Measurements from ENCODE around the gene CTNNA1.

Gene CTNNA1

GRCh38 chr5:138949223-138949574 lies 196.0 kb downstream of the CTNNA1 start:
- DNase-seq (ENCODE audit: low read depth): no peak

- DNase-seq (ENCODE audit: low read depth): no peak
These were observed 196.8 kb downstream of the CTNNA1 start for GRCh38 chr5:138949988-138950387.

GRCh38 chr5:138950421-138951031 lies 197.3 kb downstream of the CTNNA1 start:
- DNase-seq (ENCODE audit: low read depth): no peak

- DNase-seq (ENCODE audit: low read depth): no peak
These were observed 198.1 kb downstream of the CTNNA1 start for GRCh38 chr5:138951091-138951985.

DNA sequence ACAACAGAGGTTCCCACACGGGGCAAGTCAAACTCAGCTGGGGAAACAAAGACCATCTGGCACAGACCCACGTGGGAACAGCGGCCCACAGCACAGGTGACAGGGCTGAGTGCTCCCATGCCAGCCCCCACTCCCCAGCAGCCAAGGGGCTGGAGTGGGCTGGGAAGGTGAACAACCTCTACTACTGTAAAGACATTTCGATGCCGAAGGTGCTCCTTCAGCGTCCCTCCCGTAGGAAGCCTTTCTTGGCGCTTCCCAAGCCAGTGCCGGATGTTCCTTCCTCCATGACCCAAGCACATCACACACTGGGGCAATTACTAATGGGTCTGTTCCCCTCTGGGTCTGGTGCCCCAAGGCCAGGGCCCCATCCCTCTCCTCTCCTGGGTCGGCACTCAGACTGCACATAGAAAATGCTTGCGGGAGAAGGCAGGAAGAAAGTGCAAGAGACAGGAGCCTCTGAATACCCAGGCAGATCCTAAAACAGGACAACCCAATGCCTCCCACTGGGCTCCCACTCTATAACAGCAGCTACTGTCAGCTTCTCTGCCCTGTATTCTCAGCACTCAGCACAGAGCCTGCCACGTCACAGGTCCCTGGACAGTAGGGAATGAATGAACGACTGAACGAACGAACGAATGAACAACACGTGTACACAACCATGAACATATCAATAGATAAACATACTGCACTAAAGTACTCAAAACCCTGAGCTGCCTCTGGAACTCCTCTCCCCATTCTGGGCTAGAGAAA lies 198.9 kb downstream of the CTNNA1 start:
- no peak for DNase-seq (ENCODE audit: low read depth)

- no peak for DNase-seq (ENCODE audit: low read depth)
These were observed 199.7 kb downstream of the CTNNA1 start for GRCh38 chr5:138952962-138953361.

DNA sequence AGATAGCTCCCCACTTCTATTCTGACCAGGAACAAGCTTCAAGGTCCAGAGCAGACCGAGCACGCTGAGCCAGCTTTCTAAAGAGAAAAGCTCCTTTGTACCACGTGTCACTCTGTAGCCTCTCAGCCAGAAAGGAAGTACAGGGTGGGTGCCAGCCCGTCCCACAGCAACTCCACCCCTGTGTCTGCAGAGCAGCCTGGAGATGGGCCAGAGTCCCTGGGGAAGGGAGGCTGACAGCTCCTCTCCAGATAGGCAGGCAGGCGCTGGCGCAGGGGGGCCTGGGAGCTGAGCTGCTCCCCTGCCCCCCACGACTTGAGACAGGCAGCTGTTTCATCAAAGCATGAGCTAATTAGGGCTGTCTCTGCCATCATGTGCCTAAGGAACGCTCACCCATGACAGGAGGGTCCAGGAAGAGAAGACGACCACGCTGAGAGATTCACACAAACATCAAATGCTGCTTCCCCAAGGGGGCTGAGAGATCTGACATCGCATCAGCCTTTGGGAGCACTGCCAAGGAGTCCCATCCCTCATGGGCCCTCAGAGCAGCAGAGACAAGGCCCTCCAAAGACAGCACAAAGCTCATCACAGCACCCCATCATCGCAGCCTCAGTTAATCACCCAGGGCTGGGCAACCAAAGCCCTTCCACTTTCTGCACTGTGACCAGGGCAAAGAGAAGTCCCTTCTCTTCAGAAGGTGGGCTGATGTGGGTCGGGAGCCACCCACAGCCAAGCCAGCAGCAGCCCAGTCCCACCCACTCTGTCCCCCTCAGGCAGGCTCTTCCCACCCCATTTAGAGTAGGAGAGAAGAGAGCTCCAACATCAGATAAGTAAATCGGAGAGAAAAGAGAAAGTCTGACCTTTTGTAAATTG lies 200.4 kb downstream of the CTNNA1 start:
- DNase-seq (ENCODE audit: low read depth): no peak

- DNase-seq (ENCODE audit: low read depth): no peak
These were observed 201.2 kb downstream of the CTNNA1 start for GRCh38 chr5:138954257-138955012.

- no peak for DNase-seq (ENCODE audit: low read depth)
These were observed 201.9 kb downstream of the CTNNA1 start for GRCh38 chr5:138955013-138955660.

DNA sequence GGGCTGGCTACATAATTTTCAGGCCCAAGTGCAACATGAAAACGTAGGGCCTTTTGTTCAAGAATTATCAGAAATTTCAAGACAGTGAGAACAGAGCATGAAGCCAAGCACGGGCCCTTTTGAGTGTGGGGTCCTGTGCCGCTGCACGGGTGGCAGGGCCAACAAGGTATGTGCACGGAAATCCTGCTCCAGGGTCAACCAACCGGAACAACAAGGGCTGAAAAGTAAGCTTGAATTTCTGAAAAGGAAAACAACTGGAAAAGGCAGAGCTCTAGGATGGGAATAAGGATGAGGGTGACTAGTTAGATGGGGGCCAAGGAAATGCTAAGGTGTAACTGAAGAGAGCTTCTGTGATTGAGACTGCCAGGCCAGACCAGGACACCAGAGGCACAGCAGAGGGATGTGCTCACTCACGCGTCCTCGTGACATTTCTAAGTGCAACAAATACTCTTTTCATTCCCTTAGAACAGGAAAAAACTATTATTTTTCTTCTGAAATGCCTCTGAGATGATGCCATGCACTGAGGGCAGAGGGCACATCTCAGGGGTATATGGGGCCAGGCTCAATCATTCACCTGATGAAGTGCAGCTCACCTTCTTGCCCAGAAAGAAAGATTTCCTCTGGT lies 202.6 kb downstream of the CTNNA1 start:
- DNase-seq (ENCODE audit: low read depth): no peak

DNA sequence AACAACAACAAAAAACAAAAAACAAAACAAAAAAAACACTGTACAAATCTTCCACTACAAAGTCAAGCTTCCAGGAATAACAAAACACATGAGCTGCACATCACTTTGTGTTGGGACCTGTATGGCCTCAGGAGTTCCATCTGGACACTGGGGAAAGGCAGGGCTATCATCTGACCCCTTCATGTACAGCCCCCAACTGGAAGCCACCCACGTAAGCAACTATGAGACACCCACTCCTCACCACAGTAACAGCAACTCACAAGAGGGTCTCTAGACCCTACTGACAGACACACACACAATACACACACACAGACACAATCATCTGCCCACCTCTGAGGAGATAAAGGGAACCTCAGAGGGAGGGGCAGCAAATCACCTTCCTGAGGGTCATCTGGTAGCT lies 203.6 kb downstream of the CTNNA1 start:
- no peak for DNase-seq (ENCODE audit: low read depth)

DNA sequence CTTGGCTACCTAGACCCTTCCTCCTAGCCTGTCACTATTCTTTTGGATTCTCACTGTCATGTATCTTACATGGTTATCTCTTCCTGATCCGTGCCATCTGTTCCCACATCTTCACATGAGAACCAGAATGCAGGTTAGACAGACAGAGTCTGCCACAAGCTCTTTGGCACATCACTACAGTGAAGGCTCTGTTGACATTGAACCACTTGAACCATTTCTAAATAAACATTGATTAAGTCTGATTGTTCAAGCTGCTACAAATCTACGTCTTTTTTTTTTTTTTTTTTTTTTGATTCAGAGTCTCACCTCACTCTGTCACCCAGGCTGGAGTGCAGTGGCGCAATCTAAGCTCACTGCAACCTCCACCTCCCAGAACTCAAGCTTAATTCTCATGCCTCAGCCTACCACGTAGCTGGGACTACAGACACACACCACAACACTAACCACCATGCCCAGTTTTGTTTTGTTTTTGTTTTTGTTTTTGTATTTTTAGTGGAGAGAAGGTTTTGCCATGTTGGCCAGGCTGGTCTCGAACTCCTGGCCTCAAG lies 207.0 kb downstream of the CTNNA1 start:
- no peak for DNase-seq (ENCODE audit: low read depth)

GRCh38 chr5:138961221-138961620 lies 208.0 kb downstream of the CTNNA1 start:
- DNase-seq (ENCODE audit: low read depth): no peak

DNA sequence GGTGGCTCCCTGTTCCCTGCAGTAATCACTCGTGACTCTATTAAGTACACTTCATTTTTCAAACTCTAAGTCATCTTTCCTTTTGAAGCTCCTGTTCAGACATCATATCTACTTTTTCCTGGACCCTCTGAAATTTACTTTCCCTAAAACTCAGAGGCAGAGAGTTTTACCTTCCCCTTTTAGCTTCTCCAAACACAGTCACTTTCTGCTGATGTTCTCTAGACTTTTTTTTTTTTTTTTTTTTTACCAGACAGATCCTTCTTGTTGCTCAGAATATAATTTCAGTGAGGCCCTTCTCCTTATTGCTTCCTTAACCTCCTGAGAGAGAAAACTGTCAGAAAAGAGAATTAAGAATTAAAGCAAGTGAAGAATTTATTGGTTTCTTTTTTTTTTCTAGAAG lies 208.5 kb downstream of the CTNNA1 start:
- DNase-seq (ENCODE audit: low read depth): no peak

DNA sequence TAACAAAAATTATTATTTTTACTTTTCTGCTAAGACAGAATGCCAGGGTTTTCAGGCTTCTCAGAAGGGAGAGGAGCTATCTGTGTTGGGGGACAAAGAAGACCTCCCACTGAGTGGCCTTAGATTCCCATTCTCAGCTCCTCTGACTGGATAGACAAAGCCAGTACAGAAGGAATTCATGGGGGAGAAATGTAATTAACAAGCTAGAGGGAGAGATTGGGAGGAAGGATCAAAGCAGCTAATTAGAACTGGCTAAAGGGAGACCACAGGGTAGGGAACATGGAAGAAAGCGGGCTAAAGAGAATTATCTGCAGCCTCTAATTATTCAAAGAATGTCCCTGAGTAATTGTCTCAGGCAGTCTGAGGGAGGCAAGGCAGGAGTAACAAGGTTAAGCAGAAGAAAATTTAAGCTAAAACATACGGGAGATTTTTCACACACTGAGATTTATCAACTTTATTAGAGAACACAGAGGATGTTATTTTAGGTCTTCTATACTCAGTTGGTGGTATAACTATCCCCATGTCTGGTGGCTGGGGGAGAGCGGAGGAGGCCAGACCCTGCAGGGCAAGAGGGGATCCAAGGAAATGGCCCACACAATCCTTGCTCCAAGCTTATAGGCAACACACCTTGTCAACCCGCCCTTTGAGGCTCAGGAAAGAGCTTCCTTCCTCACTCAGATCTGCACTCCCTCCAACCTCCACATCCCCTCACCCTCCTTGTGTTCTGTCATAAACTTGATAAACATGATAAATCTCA lies 209.6 kb downstream of the CTNNA1 start:
- no peak for DNase-seq (ENCODE audit: low read depth)

DNA sequence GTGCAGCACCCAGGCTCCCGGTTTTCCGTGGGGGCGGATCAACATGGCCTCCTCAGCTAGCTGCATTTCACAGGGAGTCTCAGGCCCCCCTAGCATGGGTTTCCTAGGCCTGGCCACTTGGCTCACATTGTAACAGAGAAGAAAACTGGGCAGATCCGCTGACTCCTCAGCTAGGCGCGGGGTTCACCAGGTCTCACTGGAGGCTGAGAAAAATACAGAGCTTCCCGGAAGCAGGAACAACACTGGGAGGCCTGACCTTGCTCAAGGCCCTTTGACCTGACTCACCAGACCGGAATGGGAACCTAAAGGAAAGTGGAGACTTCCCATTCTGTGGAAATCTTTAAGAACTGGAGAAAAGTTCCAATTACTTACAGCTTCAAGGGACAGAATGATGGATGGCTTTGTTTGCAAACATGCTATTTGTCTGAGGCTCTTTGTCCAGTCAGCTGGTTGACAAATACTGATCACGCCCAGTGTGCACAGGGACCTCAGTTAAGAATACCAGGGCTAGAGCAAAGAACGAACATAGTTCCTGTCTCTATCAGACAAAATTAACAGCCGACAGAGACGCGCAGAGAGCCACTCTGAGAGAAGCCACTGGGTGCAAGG lies 210.6 kb downstream of the CTNNA1 start:
- DNase-seq (ENCODE audit: low read depth): no peak

GRCh38 chr5:138964647-138965201 lies 211.5 kb downstream of the CTNNA1 start:
- DNase-seq (ENCODE audit: low read depth): no peak

- DNase-seq (ENCODE audit: low read depth): no peak
These were observed 212.4 kb downstream of the CTNNA1 start for GRCh38 chr5:138965626-138966025.

All from T-helper 22 cell (primary cell).